Endothelial cell of umbilical vein (primary cell): ENCODE data around the gene ASIP. TPM values are rescaled to one million over a fixed set of nuclear protein-coding genes. Genes with fewer than 3 reads are reported as not detected.

Experiments used
- BruUV-seq: library from RNA; stranded (reverse); fragments of 400-500 nt; replicated peaks from 2 replicates; lab custom pipeline; 2021; lab: Mats Ljungman, UMichigan
- CTCF ChIA-PET: fragments of 300-600, 350-600 bp; sonication (Branson Sonifier 250); formaldehyde crosslinking; loops from one replicate; lab custom pipeline; 2021; ENCODE audit warnings: antibody characterized with exemption, inconsistent platforms; lab: Charles Lee
- POLR2A ChIA-PET: fragments of 300-600, 350-600 bp; sonication (Branson Sonifier 250); formaldehyde crosslinking; loops from one replicate; lab custom pipeline; 2021; ENCODE audit warnings: antibody characterized with exemption, inconsistent platforms; lab: Charles Lee
- DNase-seq: peaks from one replicate; pipeline ENCODE4 v3.0.0-alpha.2; 2011; ENCODE audit warnings: low read depth, low spot score
- FAIRE-seq: peaks from 2 replicates; lab custom pipeline; 2011; peaks lifted over from hg19 to GRCh38; lab: Jason Lieb, UNC
- H2AFZ ChIP-seq: 2 replicates; pipeline ENCODE4 v1.6.0; 2012; ENCODE audit warnings: low read depth, low read length, control low read depth, inconsistent platforms
- H3K27ac ChIP-seq: 2 replicates; pipeline ENCODE4 v1.5.1; 2011; ENCODE audit warnings: low read depth, mild to moderate bottlenecking, control low read depth, low read length, moderate library complexity; ENCODE audit not compliant: insufficient read depth
- H3K27me3 ChIP-seq, 2 experiments: 2 replicates each; pipeline versions ENCODE4 v1.6.0 to v1.6.1; 2011; ENCODE audit warnings: low read length in 2 of 2, mixed read lengths in 1 of 2; ENCODE audit not compliant: control insufficient read depth in 2 of 2, insufficient read depth in 2 of 2
- H3K36me3 ChIP-seq, 2 experiments: 2 replicates in 1 of 2; 3 replicates in 1 of 2; pipeline ENCODE4 v1.5.1; 2011; ENCODE audit warnings: low read length in 2 of 2, mild to moderate bottlenecking in 1 of 2, moderate library complexity in 1 of 2; ENCODE audit not compliant: control insufficient read depth in 2 of 2, insufficient read depth in 2 of 2; ENCODE audit errors: extremely low read depth in 1 of 2
- H3K4me1 ChIP-seq: 3 replicates; pipeline ENCODE4 v1.5.1; 2011; ENCODE audit warnings: mild to moderate bottlenecking, low read length; ENCODE audit not compliant: control insufficient read depth, insufficient read depth; ENCODE audit errors: extremely low read depth
- H3K4me2 ChIP-seq: 2 replicates; pipeline ENCODE4 v1.6.1; 2011; ENCODE audit warnings: low read length, control low read depth, mixed read lengths; ENCODE audit not compliant: insufficient read depth
- H3K4me3 ChIP-seq, 3 experiments: fragments of 200-600 bp in 1 of 3; sonication (generic), shearing (Covaris generic) in 1 of 3; replicated peaks in 1 of 3; 2 replicates each; pipeline ENCODE4 v1.5.1; 2011 to 2016; ENCODE audit warnings: control low read depth in 3 of 3, low read length in 3 of 3, mild to moderate bottlenecking in 2 of 3, inconsistent platforms in 1 of 3, low read depth in 1 of 3, moderate library complexity in 1 of 3; ENCODE audit not compliant: insufficient read depth in 1 of 3
- H3K79me2 ChIP-seq: 2 replicates; pipeline ENCODE4 v1.6.0; 2012; ENCODE audit warnings: low read length, inconsistent platforms; ENCODE audit not compliant: control insufficient read depth, insufficient read depth
- H3K9ac ChIP-seq: replicated peaks from 2 replicates; pipeline ENCODE3; 2011; ENCODE audit warnings: low read length, control low read depth; ENCODE audit not compliant: insufficient read depth; ENCODE audit errors: extremely low read depth
- H3K9me1 ChIP-seq: replicated peaks from 3 replicates; pipeline ENCODE4 v1.6.0; 2011; ENCODE audit warnings: mild to moderate bottlenecking, low read length; ENCODE audit not compliant: control insufficient read depth, insufficient read depth; ENCODE audit errors: extremely low read depth
- H3K9me3 ChIP-seq: replicated peaks from 2 replicates; pipeline ENCODE4 v1.5.1; 2012; ENCODE audit warnings: low read length, inconsistent platforms; ENCODE audit not compliant: control insufficient read depth, insufficient read depth
- H4K20me1 ChIP-seq: replicated peaks from 2 replicates; pipeline ENCODE3; 2011; ENCODE audit warnings: mild to moderate bottlenecking, low read length; ENCODE audit not compliant: control insufficient read depth, insufficient read depth; ENCODE audit errors: extremely low read depth
- CTCF ChIP-seq, 2 donors: IDR thresholded peaks; 1 replicate in 1 of 2; 2 replicates in 1 of 2; pipeline ENCODE4 v1.5.1; 2011; ENCODE audit warnings: low read length in 2 of 2, mild to moderate bottlenecking in 2 of 2, moderate library complexity in 2 of 2, control low read depth in 1 of 2, inconsistent platforms in 1 of 2, low read depth in 1 of 2; ENCODE audit not compliant: insufficient read depth in 1 of 2; ENCODE audit errors: extremely low read depth in 1 of 2
- EZH2 ChIP-seq: IDR thresholded peaks from 2 replicates; pipeline ENCODE4 v1.6.1; 2012; ENCODE audit warnings: borderline replicate concordance, low read depth, mild to moderate bottlenecking, moderate library complexity, low read length, inconsistent platforms; ENCODE audit not compliant: severe bottlenecking
- FOS ChIP-seq: IDR thresholded peaks from 2 replicates; pipeline ENCODE4 v1.6.1; 2011; ENCODE audit warnings: mild to moderate bottlenecking, low read length, moderate library complexity, borderline replicate concordance; ENCODE audit not compliant: insufficient read depth
- GATA2 ChIP-seq: IDR thresholded peaks from 2 replicates; pipeline ENCODE4 v1.7.0; 2011; ENCODE audit warnings: low read depth, mild to moderate bottlenecking, moderate library complexity, mixed read lengths, low read length; ENCODE audit not compliant: insufficient read length, insufficient read depth
- JUN ChIP-seq: IDR thresholded peaks from 2 replicates; pipeline ENCODE4 v1.6.1; 2011; ENCODE audit warnings: borderline replicate concordance, low read depth; ENCODE audit not compliant: insufficient read length, insufficient read depth
- POLR2A ChIP-seq: IDR thresholded peaks from 2 replicates; pipeline ENCODE4 v1.6.1; 2012; ENCODE audit warnings: low read depth, mild to moderate bottlenecking, control low read depth, low read length
- dilution Hi-C: fragments of 300-500 bp; cut with MboI; formaldehyde crosslinking; loops from one replicate; pipeline ENCODE4 v1.15.0; 2019; ENCODE audit warnings: low sequenced_read_pairs; ENCODE audit not compliant: extremely low pct_ligation_motif_present
- intact Hi-C: fragments of 100-400 bp; cut with micrococcal nuclease; formaldehyde crosslinking; loops from one replicate; pipeline ENCODE4 v1.10.0; 2022
- polyA plus RNA-seq, 4 experiments: library from polyadenylated mRNA; depleted of rRNA in 3 of 4; stranded (reverse) in 3 of 4; unstranded in 1 of 4; fragments of >200 nt; gene quantifications; 2 replicates each; pipeline versions ENCODE4 v1.2.1 to v1.2.3, GENCODE V29; 2011 to 2012; ENCODE audit warnings: missing spikeins in 1 of 4
- total RNA-seq: library from RNA; stranded (reverse); gene quantifications from 2 replicates; pipeline ENCODE4 v1.2.3, GENCODE V29; 2021

Gene ASIP
- total and polyA plus RNA-seq, 2 donors (not counting 3 experiments of a cell fraction or from before 2014, with no cell fraction given), result not detected

GRCh38 chr20:34305333-34306230 is 64.4 kb downstream of the ASIP start:
- ChIA-PET POLR2A (interaction anchor here (0.7 kb wide), 1 partner anchor 156 kb away, joined by 6 read pairs; no protein-coding TSS in a partner anchor), CTCF (no interaction called here)
- no peak for DNase-seq
- intact Hi-C loops, result no loop called here
- H2AFZ ChIP-seq, result no peak overlapping the region
- no peaks in the 10 kb centered on the region for H4K20me1 ChIP-seq
- H3K4me2 ChIP-seq, result no peak overlapping the region
- H3K9me1 ChIP-seq, result no peaks in the 10 kb centered on the region
- no peaks in the 10 kb centered on the region for H3K36me3 ChIP-seq
- H3K27ac ChIP-seq, result no peak overlapping the region
- no peak overlapping the region for H3K4me3 ChIP-seq
- H3K27me3 ChIP-seq, result no peaks in the 10 kb centered on the region
- peaks cover 22% of the 10 kb centered on the region for H3K79me2 ChIP-seq
- FAIRE-seq, result no peak
- peaks cover 8% of the 10 kb centered on the region for H3K4me1 ChIP-seq
- no TSS peak for BruUV-seq
- no peaks in the 10 kb centered on the region for H3K9me3 ChIP-seq
- TF ChIP-seq JUN, result no peak
- dilution Hi-C loops, result no loop called here
- no peak overlapping the region for H3K9ac ChIP-seq

GRCh38 chr20:34309691-34310090 is 68.5 kb downstream of the ASIP start:
- Histone ChIP-seq H3K9me1 (no peaks in the 10 kb centered on the region), H3K9ac (no peak overlapping the region), H3K4me3 (no peak overlapping the region), H3K27ac (no peak overlapping the region), H3K9me3 (no peaks in the 10 kb centered on the region), H3K4me1 (peaks cover 9% of the 10 kb centered on the region), H3K79me2 (no peaks in the 10 kb centered on the region), H3K36me3 (no peaks in the 10 kb centered on the region), H4K20me1 (no peaks in the 10 kb centered on the region), H3K27me3 (no peaks in the 10 kb centered on the region), H3K4me2 (no peak overlapping the region), H2AFZ (no peak overlapping the region)
- no TSS peak for BruUV-seq
- FAIRE-seq (no peak), DNase-seq (no peak)
- TF ChIP-seq CTCF (IDR thresholded peaks at IDR 0.05; ENCODE audit: extremely low read depth in 1 of 2, insufficient read depth in 1 of 2, low read depth in 1 of 2, low read length in 2 of 2), result no peak
- no peak for TF ChIP-seq EZH2
- no peak for TF ChIP-seq POLR2A
- no peak for TF ChIP-seq GATA2
- TF ChIP-seq FOS, result no peak
- POLR2A ChIA-PET, result no interaction called here
- CTCF ChIA-PET, result interaction anchor here (1.4 to 5.6 kb wide), 3 partner anchors 213 to 460 kb away, joined by 3 to 107 read pairs (median 4); no protein-coding TSS in a partner anchor
- intact Hi-C loops (loop anchor here (5.0 kb wide), 2 partner anchors 103 to 458 kb away; no protein-coding TSS in a partner anchor), dilution Hi-C loops (no loop called here)
